Activated T-helper 2 cell treated with anti-CD3 and anti-CD28 coated beads, Interferon-gamma antibody, Interleukin-2, Interleukin-4, amounts not matched to agents 10 μg/mL and 5 μg/mL and 100 μg/mL, durations not matched to agents 14 hours and 24 hours and 36 hours (primary cell): ENCODE results near the gene P2RX5. TPM values are rescaled to one million over a fixed set of nuclear protein-coding genes. Genes with fewer than 3 reads are reported as not detected.
"Not testable (repeated sequence)": the region's sequence is repeated elsewhere in the genome, so short reads cannot be mapped to it uniquely, and the experiment has no call there.

ENCODE experiments used
- DNase-seq: peaks from one replicate; pipeline ENCODE4 v3.0.0; 2021; ENCODE audit warnings: low spot score
- H3K27ac Mint-ChIP-seq: one replicate; pipeline ENCODE4 v1.8.0; 2021; ENCODE audit warnings: mixed read lengths
- H3K27me3 Mint-ChIP-seq: one replicate; pipeline ENCODE4 v1.8.0; 2021; ENCODE audit warnings: low read depth, mixed read lengths
- H3K36me3 Mint-ChIP-seq: one replicate; pipeline ENCODE4 v1.8.0; 2021; ENCODE audit warnings: low read depth, mixed read lengths
- H3K4me1 Mint-ChIP-seq: one replicate; pipeline ENCODE4 v1.8.0; 2021; ENCODE audit warnings: low read depth, mixed read lengths
- H3K4me3 Mint-ChIP-seq: one replicate; pipeline ENCODE4 v1.8.0; 2021; ENCODE audit warnings: low read depth, mild to moderate bottlenecking, moderate library complexity, mixed read lengths
- H3K9me3 Mint-ChIP-seq: one replicate; pipeline ENCODE4 v1.8.0; 2021; ENCODE audit warnings: mixed read lengths
- intact Hi-C: fragments of 100-400 bp; cut with micrococcal nuclease; formaldehyde crosslinking; loops from one replicate; pipeline ENCODE4 v1.15.1; 2023
- total RNA-seq: library from RNA; stranded (reverse); gene quantifications from 2 replicates; pipeline ENCODE4 v1.2.3, GENCODE V29; 2022

The P2RX5 gene
- total RNA-seq, 1 donor from 2014 or later = 118 TPM

DNA sequence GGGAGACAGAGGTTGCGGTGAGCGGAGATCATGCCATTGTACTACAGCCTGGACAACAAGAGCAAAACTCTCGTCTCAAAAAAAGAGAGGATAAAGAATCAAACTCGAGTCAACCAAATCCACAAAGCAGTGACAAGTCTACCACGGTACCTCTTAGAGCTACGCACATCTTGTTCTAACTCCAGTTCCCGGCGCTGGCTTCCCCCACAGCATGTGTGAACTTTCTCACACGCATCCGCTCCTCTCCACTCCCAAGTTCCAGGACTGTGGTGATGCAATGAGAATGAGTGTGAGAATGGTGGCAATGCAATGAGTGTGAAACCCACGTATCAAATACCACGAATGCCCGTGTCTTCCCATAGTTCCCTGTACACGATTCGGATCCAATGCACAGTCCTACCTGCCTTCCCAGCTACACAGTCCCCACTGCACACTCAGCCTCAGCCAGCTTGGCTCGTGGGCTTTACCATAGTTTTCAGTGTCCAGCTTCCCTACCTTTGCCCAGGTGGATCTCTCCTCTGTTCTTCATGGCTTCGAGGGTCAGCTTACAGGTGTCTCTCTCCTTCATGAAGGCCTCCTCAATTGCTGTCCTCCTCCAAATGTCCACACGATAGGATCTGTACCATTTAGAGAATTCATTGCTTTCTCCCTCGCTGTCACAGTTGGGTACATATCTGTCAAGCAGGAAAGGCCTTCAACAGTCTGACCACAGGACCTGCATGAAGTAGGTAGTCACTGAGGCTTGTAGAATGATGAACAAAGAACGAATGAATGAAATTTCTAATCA, 9.2 kb upstream of the P2RX5 start:
- peaks cover 56% of the 10 kb centered on the region for H3K36me3 Mint-ChIP-seq
- H3K4me1 Mint-ChIP-seq = peaks cover 19% of the 10 kb centered on the region
- DNase-seq = no peak
- intact Hi-C loops = no loop called here
- no peak overlapping the region for H3K4me3 Mint-ChIP-seq
- H3K27ac Mint-ChIP-seq = no peak overlapping the region
- H3K27me3 Mint-ChIP-seq = no peaks in the 10 kb centered on the region
- peaks cover 3% of the 10 kb centered on the region for H3K9me3 Mint-ChIP-seq

DNA sequence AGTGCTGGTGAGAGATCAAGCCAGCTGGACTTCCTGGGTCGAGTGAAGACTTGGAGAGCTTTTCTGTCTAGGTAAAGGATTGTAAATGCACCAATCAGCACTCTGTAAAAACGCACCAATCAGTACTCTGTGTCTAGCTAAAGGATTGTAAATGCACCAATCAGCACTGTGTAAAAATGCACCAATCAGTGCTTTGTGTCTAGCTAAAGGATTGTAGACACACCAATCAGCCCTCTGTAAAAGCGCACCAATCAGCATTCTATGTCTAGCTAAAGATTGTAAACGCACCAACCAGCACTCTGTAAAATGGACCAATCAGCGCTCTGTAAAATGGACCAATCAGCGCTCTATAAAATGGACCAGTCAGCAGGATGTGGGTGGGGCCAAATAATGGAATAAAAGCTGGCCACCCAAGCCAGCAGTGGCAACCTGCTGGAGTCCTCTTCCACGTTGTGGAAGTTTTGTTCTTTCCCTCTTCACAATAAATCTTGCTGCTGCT, 6.1 kb upstream of the P2RX5 start:
- H3K4me3 Mint-ChIP-seq = not testable (repeated sequence)

DNA sequence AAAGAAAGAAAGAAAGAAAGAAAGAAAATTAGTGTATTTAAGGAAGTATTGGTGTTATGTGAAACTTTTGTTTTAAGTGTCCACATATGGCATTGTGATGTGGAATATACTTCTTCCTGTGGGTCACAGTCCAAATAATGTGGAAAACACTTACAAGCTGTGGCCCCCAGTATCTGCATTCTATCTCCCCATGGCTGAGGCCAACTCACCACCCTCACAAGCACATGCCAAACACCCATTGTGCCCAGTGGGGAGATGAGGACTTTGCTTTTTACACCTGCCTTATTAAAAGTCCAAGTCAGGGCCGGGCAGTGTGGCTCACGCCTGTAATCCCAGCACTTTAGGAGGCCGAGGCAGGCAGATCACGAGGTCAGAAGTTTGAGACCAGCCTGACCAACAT, 4.0 kb upstream of the P2RX5 start:
- H3K36me3 Mint-ChIP-seq = peaks cover 44% of the 10 kb centered on the region

More for the DNA sequence above, 6.1 kb upstream of the P2RX5 start:
- H3K27ac Mint-ChIP-seq = peak overlapping the region; percentile 40
- H3K4me1 Mint-ChIP-seq, H3K27me3 Mint-ChIP-seq, H3K9me3 Mint-ChIP-seq, DNase-seq, intact Hi-C loops: not testable (repeated sequence)
- H3K36me3 Mint-ChIP-seq = peaks cover 53% of the 10 kb centered on the region

DNA sequence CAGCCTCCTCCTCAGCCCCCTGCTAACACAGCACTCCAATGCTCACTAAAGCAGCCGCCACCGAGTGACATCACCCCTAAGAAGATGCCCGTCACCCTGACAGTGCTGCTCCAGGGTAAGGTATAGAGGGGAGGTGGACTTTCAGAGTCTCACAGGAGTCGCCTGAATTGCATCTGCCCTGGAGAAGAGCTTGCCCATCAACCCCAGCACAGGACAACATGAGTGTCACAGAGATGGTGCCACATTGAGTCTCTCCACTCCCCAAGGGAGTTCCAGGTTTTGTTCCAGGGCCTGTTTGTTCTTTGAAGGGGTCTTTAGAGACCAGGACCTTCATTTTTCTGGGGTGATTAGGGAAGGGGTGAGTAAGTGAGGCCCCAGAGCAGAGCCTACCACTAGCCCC, 2.2 kb upstream of the P2RX5 start:
- no peak overlapping the region for H3K27ac Mint-ChIP-seq
- intact Hi-C loops = no loop called here
- H3K4me3 Mint-ChIP-seq = peak overlapping the region; percentile 62
- H3K9me3 Mint-ChIP-seq = peaks cover 3% of the 10 kb centered on the region
- peaks cover 41% of the 10 kb centered on the region for H3K36me3 Mint-ChIP-seq
- H3K4me1 Mint-ChIP-seq = peaks cover 14% of the 10 kb centered on the region
- DNase-seq = no peak
- no peaks in the 10 kb centered on the region for H3K27me3 Mint-ChIP-seq

More for the DNA sequence above, 4.0 kb upstream of the P2RX5 start:
- no peak overlapping the region for H3K4me3 Mint-ChIP-seq
- no peak overlapping the region for H3K27ac Mint-ChIP-seq
- intact Hi-C loops = no loop called here
- peaks cover 5% of the 10 kb centered on the region for H3K4me1 Mint-ChIP-seq
- H3K27me3 Mint-ChIP-seq = no peaks in the 10 kb centered on the region
- no peak for DNase-seq
- peaks cover 3% of the 10 kb centered on the region for H3K9me3 Mint-ChIP-seq

DNA sequence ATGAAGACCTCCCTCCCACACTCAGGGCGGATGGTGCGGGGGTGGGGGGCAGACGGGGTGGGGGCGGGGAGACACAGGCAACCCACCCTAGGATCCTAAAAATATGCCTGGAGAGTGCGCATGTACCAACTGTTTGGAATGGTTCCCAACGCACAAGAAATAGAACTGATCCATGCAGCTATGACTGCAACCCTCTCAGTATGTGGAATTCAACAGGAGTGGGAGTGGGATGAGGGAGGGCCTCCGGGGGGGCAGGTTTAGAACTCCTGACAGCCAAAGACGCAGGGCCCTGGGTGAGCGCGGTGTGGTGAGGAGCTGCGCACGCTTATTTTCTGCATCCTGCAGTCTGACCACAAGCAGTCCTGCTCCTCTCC, 1.1 kb upstream of the P2RX5 start:
- DNase-seq = no peak
- Mint-ChIP-seq H3K27me3 (no peaks in the 10 kb centered on the region), H3K36me3 (peaks cover 32% of the 10 kb centered on the region), H3K4me1 (peaks cover 18% of the 10 kb centered on the region), H3K27ac (no peak overlapping the region), H3K9me3 (no peaks in the 10 kb centered on the region), H3K4me3 (peak overlapping the region; percentile 13)
- intact Hi-C loops = no loop called here

DNA sequence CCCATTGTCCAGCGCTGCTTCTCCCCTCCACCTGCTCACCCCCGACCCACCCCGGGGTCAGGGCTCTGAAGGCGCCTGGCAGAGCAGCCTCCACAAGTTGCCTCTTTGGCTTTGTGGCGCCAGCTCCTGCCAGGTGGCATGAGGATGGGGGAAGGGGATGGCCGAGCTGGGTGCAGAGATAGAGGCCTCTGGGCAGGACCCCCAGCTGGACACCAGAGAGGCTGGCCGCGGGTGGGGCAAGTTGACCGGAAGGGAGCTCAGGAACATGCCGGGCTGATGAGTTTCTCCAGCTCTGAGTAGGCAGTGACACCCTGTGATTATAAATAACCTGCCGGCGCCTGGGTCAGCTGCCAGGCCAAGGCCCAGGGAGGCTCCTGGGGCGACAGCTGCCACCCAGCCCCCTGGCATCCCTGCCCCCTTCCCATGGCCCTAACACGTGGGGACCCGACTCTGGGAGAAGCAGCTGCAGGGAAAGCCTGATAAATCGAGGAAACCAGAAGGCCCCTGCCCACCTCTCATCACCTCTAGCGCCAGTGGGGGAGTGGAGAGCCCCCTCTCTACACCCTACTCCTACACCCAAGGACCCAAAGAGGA, 729 bp downstream of the P2RX5 start:
- intact Hi-C loops = loop anchor here (1.0 kb wide), 1 partner anchor 16 kb away; no protein-coding TSS in a partner anchor
- peaks cover 33% of the 10 kb centered on the region for H3K36me3 Mint-ChIP-seq
- H3K9me3 Mint-ChIP-seq = no peaks in the 10 kb centered on the region
- DNase-seq = no peak
- H3K27ac Mint-ChIP-seq = peak overlapping the region; percentile 69
- peaks cover 17% of the 10 kb centered on the region for H3K4me1 Mint-ChIP-seq
- H3K27me3 Mint-ChIP-seq = no peaks in the 10 kb centered on the region
- H3K4me3 Mint-ChIP-seq = peak overlapping the region; percentile 90

DNA sequence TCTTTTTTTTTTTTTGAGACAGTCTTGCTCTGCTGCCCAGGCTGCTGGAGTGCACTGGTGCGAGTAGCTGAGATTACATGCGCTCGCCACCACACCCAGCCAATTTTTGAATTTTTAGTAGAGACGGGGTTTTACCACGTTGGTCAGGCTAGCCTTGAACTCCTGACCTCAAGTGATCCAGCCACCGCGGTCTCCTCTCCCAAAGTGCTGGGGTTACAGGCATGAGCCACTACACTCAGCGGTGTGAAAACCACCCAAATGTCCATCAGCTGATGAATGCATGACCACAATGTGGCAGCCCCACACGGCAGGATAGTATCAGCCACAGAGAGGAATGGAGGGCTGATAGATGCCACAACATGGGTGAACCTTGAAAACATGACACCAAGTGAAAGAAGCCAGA, 2.1 kb downstream of the P2RX5 start:
- H3K27ac Mint-ChIP-seq = peak overlapping the region; percentile 63
- intact Hi-C loops = no loop called here
- peaks cover 15% of the 10 kb centered on the region for H3K4me1 Mint-ChIP-seq
- peaks cover 42% of the 10 kb centered on the region for H3K36me3 Mint-ChIP-seq
- no peak for DNase-seq
- no peaks in the 10 kb centered on the region for H3K9me3 Mint-ChIP-seq
- peak overlapping the region; percentile 90 for H3K4me3 Mint-ChIP-seq
- H3K27me3 Mint-ChIP-seq = no peaks in the 10 kb centered on the region

DNA sequence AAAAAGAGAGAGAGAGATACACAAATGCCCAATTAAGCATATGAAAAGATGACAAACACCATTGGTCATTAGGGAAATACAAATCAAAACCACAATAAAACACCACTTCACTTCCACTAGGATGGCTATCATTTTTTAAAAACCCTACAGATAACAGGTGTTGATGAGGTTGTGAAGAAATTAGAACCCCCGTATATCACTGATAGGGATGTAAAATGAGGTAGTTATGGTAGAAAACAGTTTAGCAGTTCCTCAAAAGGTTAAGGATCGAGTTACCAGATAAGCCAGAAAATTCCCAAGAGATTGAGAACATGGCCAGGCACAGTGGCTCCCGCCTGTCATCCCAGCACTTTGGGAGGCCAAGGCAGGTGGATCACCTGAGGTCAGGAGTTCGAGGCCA, 2.8 kb downstream of the P2RX5 start:
- H3K27me3 Mint-ChIP-seq = no peaks in the 10 kb centered on the region
- intact Hi-C loops = no loop called here
- H3K4me3 Mint-ChIP-seq = peak overlapping the region; percentile 45
- H3K4me1 Mint-ChIP-seq = peaks cover 15% of the 10 kb centered on the region
- no peaks in the 10 kb centered on the region for H3K9me3 Mint-ChIP-seq
- H3K27ac Mint-ChIP-seq = no peak overlapping the region
- H3K36me3 Mint-ChIP-seq = peaks cover 43% of the 10 kb centered on the region
- DNase-seq = no peak

DNA sequence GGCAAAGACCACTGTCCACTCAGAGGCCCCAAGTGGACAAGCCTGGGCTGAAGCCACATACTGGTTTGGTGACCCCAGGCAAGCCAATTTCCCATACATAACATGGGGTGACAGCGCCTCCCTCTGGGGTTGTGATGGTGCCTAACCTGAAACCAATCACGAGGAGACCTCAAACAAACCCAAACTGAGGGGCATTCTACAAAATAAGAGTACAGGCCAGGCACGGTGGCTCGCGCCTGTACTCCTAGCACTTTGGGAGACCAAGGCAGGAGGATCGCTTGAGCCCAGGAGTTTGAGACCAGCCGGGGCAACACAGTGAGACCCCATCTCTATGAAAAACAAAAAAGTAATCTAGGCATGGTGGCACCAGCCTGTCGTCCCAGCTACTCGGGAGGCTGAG, 3.6 kb downstream of the P2RX5 start:
- Mint-ChIP-seq H3K4me3 (no peak overlapping the region), H3K27ac (no peak overlapping the region), H3K9me3 (no peaks in the 10 kb centered on the region), H3K27me3 (no peaks in the 10 kb centered on the region), H3K36me3 (peaks cover 38% of the 10 kb centered on the region), H3K4me1 (peaks cover 15% of the 10 kb centered on the region)
- intact Hi-C loops = no loop called here
- no peak for DNase-seq

DNA sequence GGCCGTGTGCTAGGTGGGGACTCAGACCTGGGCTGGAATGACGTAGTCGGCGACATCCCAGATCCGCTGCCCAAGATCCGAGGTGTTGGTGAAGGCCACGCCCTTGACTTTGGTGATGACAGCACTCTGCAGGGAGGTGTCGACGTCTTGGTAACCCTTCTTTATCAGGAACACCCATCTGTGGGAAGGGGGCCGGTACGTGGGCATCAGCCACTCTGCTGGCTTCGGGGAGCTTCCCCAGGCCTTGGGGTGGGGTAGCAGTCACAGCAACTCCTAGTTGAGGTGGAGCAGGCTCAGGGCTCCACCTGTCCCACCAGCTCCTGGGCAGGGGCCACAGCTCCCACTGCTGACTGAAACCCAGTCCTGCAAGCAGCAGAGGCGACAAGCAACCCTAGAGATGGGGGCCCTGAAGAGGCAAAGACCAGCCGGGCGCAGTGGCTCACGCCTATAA, 4.3 kb downstream of the P2RX5 start:
- intact Hi-C loops = no loop called here
- no peak for DNase-seq
- no peaks in the 10 kb centered on the region for H3K27me3 Mint-ChIP-seq
- peaks cover 38% of the 10 kb centered on the region for H3K36me3 Mint-ChIP-seq
- peaks cover 15% of the 10 kb centered on the region for H3K4me1 Mint-ChIP-seq
- no peaks in the 10 kb centered on the region for H3K9me3 Mint-ChIP-seq
- H3K4me3 Mint-ChIP-seq = no peak overlapping the region
- H3K27ac Mint-ChIP-seq = no peak overlapping the region

DNA sequence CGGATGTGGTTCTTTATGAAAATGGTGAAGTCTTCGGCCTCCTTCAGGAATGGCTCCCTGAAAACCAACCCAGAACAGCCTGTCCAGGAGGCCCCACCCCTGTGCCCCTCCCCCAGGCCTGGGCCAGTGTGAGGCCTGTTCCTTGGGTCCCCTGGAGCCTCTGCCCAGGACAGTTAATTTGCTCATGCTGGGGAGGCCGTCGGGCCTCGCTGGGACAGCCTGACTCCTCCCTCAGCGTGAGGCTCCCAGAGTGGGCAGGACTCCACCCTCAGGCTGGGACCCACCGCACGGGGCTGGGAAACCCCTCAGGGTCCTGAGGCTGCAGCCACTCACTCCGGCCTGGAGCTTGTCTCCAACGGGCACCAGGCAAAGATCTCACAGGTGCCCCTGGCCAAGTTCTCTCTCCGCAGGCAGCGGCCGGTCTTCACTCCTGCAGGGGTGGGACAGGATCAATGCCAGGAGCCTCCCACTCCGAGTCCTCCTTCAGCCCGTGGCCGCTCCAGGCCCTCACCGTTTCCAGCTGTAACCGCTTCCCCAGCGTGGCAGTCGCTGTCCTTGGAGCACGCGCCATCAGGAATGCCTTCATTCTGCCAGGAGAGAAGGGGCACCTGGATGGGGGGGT, 5.8 kb downstream of the P2RX5 start:
- Mint-ChIP-seq H3K27me3 (no peaks in the 10 kb centered on the region), H3K4me1 (peaks cover 15% of the 10 kb centered on the region), H3K36me3 (peaks cover 38% of the 10 kb centered on the region), H3K4me3 (no peak overlapping the region), H3K9me3 (no peaks in the 10 kb centered on the region), H3K27ac (no peak overlapping the region)
- no peak for DNase-seq
- intact Hi-C loops = no loop called here

DNA sequence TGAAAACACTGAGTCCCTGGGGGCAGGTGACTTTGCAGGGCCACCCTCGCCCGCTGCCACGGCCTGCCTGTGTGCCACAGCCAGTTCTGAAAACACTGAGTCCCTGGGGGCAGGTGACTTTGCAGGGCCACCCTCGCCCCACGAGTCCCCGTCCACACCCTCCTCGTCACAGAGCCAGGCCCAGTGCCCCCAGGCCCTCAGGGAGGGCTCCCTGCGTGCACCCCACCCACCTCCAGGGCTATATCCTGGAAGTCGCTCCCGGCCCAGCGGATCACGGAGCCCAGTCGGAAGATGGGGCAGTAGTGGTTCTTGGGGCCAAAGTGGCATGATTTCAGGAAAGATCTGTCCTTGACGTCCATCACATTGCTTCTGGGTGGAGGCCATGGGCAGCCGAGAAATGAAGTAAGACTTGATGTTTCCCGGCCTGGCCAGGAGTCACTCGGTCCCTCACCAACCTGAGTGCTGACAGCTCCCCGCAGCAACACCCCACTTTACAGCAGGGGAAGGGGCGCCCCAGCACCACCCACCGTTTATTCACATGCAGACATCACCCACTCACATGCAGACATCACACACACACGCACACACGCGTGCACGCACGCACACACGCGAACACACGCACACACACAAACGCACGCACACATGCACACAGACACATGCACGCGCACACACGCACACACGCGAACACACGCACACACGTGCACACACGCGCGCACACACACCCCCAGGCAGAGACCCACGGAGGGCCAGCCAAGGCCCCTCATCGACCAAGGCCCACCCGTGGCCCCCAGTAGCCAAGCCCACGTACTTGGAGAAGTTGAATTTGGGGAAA, 6.5 kb downstream of the P2RX5 start:
- H3K36me3 Mint-ChIP-seq = peaks cover 41% of the 10 kb centered on the region
- H3K27ac Mint-ChIP-seq = no peak overlapping the region
- H3K9me3 Mint-ChIP-seq = no peaks in the 10 kb centered on the region
- no peaks in the 10 kb centered on the region for H3K27me3 Mint-ChIP-seq
- H3K4me1 Mint-ChIP-seq = peaks cover 13% of the 10 kb centered on the region
- intact Hi-C loops = no loop called here
- DNase-seq = no peak
- H3K4me3 Mint-ChIP-seq = no peak overlapping the region
